ENCODE measurements around the gene LITAF. TPM values are rescaled to one million over a fixed set of nuclear protein-coding genes. Genes with fewer than 3 reads are reported as not detected.

Gene LITAF
- polyA plus RNA-seq, 3 donors = 67.9 to 118 (median 69.0) TPM

GRCh38 chr16:11624205-11624604, 37.5 kb upstream of the LITAF start:
- no peaks in the 10 kb centered on the region for H3K36me3 ChIP-seq (replicated peaks in 1 of 2; ENCODE audit: control insufficient read depth in 1 of 2, insufficient read depth in 2 of 2, low read length in 2 of 2)
- H3K4me3 ChIP-seq (replicated peaks in 1 of 3; ENCODE audit: low read depth in 2 of 3, low read length in 3 of 3) = peak overlapping the region in 1 of 3 experiments; percentile 31
- DNase-seq = no peak
- Mint-ChIP-seq H3K27ac (peak overlapping the region; percentile 92 to 98 (median 95)), H3K9me3 (peaks cover 4 to 9% (median 5%) of the 10 kb centered on the region in 7 donors), H3K4me3 (peak overlapping the region in 1 of 2 donors; percentile 30), H3K36me3 (peaks cover 7 to 10% of the 10 kb centered on the region in 2 donors), H3K4me1 (peaks cover 68% of the 10 kb centered on the region), H3K27me3 (ENCODE audit: low read depth in 3 of 3) (peaks cover 0 to 9% (median 3%) of the 10 kb centered on the region in 3 donors)
- peaks cover 0 to 7% of the 10 kb centered on the region in 2 donors for H3K9me3 ChIP-seq (replicated peaks in 1 of 2; ENCODE audit: control insufficient read depth in 1 of 2, insufficient read depth in 1 of 2, low read length in 2 of 2)
- H2AFZ ChIP-seq (ENCODE audit: insufficient read depth, low read depth, low read length, poor library complexity, severe bottlenecking) = no peak overlapping the region
- no peaks in the 10 kb centered on the region for H3K79me2 ChIP-seq (ENCODE audit: insufficient read depth, low read length)
- H4K20me1 ChIP-seq (ENCODE audit: insufficient read depth, low read length) = no peaks in the 10 kb centered on the region
- H3K27me3 ChIP-seq (ENCODE audit: control insufficient read depth in 2 of 2, insufficient read depth in 2 of 2, low read length in 2 of 2) = no peaks in the 10 kb centered on the region
- WGBS (ENCODE audit: insufficient coverage) = no CpG with 5 or more reads among the region's 4 CpGs
- no peak overlapping the region for H3K9ac ChIP-seq (ENCODE audit: insufficient read depth, low read length, poor library complexity, severe bottlenecking)
- H3K27ac ChIP-seq (ENCODE audit: low read depth in 1 of 2, low read length in 2 of 2) = peak overlapping the region in 1 of 2 donors; percentile 80
- peaks cover 61 to 71% of the 10 kb centered on the region in 2 donors for H3K4me1 ChIP-seq (ENCODE audit: control insufficient read depth in 1 of 2, insufficient read depth in 2 of 2, low read length in 2 of 2)
- H3K4me2 ChIP-seq (replicated peaks; ENCODE audit: extremely low read depth, low read length, poor library complexity, severe bottlenecking) = peak overlapping the region; percentile 38
- intact Hi-C loops (cut with micrococcal nuclease) = no loop called here
- no peak for TF ChIP-seq CTCF (IDR thresholded peaks at IDR 0.05)

- Histone ChIP-seq H3K27me3 (ENCODE audit: control insufficient read depth in 2 of 2, insufficient read depth in 2 of 2, low read length in 2 of 2) (no peaks in the 10 kb centered on the region), H4K20me1 (ENCODE audit: insufficient read depth, low read length) (no peaks in the 10 kb centered on the region), H3K9me3 (replicated peaks in 1 of 2; ENCODE audit: control insufficient read depth in 1 of 2, insufficient read depth in 1 of 2, low read length in 2 of 2) (peaks cover 0 to 7% of the 10 kb centered on the region in 2 donors), H3K4me1 (ENCODE audit: control insufficient read depth in 1 of 2, insufficient read depth in 2 of 2, low read length in 2 of 2) (peaks cover 57 to 66% of the 10 kb centered on the region in 2 donors), H3K4me3 (replicated peaks in 1 of 3; ENCODE audit: low read depth in 2 of 3, low read length in 3 of 3) (peak overlapping the region in 1 of 3 experiments; percentile 54), H3K27ac (ENCODE audit: low read depth in 1 of 2, low read length in 2 of 2) (peak overlapping the region; percentile 0 to 4), H3K9ac (ENCODE audit: insufficient read depth, low read length, poor library complexity, severe bottlenecking) (no peak overlapping the region), H3K36me3 (replicated peaks in 1 of 2; ENCODE audit: control insufficient read depth in 1 of 2, insufficient read depth in 2 of 2, low read length in 2 of 2) (no peaks in the 10 kb centered on the region), H2AFZ (ENCODE audit: insufficient read depth, low read depth, low read length, poor library complexity, severe bottlenecking) (peak overlapping the region; percentile 64), H3K4me2 (replicated peaks; ENCODE audit: extremely low read depth, low read length, poor library complexity, severe bottlenecking) (peak overlapping the region; percentile 59), H3K79me2 (ENCODE audit: insufficient read depth, low read length) (no peaks in the 10 kb centered on the region)
- H3K4me3 Mint-ChIP-seq = peak overlapping the region; percentile 48 to 79
- no peak for TF ChIP-seq CTCF (IDR thresholded peaks at IDR 0.05)
- H3K9me3 Mint-ChIP-seq = peaks cover 4 to 9% (median 7%) of the 10 kb centered on the region in 7 donors
- DNase-seq = no peak
- intact Hi-C loops (cut with micrococcal nuclease) = no loop called here
- 1% methylated on average over 6 of the region's 19 CpGs for WGBS (ENCODE audit: insufficient coverage)
- peaks cover 67% of the 10 kb centered on the region for H3K4me1 Mint-ChIP-seq
- H3K27ac Mint-ChIP-seq = peak overlapping the region in 6 of 7 donors; percentile 25 to 93 (median 66)
- peaks cover 7 to 9% of the 10 kb centered on the region in 2 donors for H3K36me3 Mint-ChIP-seq
- peaks cover 0 to 5% (median 3%) of the 10 kb centered on the region in 3 donors for H3K27me3 Mint-ChIP-seq (ENCODE audit: low read depth in 3 of 3)
Measured at GRCh38 chr16:11621920-11622651, 35.4 kb upstream of the LITAF start.

Data from CD14-positive monocyte (primary cell).